Neural progenitor cell (in vitro differentiated cells): Measurements from ENCODE around the gene NME1. TPM values are rescaled to one million over a fixed set of nuclear protein-coding genes. Genes with fewer than 3 reads are reported as not detected.

ENCODE experiments used
- DNase-seq: peaks from one replicate; pipeline ENCODE4 v3.0.0-alpha.2; 2016; ENCODE audit warnings: low spot score
- H2AFZ ChIP-seq: fragments of 200-600 bp; sonication (generic); replicated peaks from 2 replicates; pipeline ENCODE4 v1.6.1; 2016; ENCODE audit warnings: antibody characterized with exemption
- H3F3A ChIP-seq: fragments of 200-600 bp; sonication (generic); 2 replicates; pipeline ENCODE4 v1.6.1; 2016; ENCODE audit warnings: antibody characterized with exemption, low read depth
- H3K27ac ChIP-seq: fragments of 200-600 bp; sonication (generic); 2 replicates; pipeline ENCODE4 v1.5.1; 2016; ENCODE audit warnings: mild to moderate bottlenecking
- H3K27me3 ChIP-seq: fragments of 200-600 bp; sonication (generic); 2 replicates; pipeline ENCODE4 v1.6.1; 2016; ENCODE audit warnings: mild to moderate bottlenecking, moderate library complexity
- H3K36me3 ChIP-seq: fragments of 200-600 bp; sonication (generic); 2 replicates; pipeline ENCODE4 v1.5.1; 2016
- H3K4me1 ChIP-seq: fragments of 200-600 bp; sonication (generic); 2 replicates; pipeline ENCODE4 v1.6.1; 2016; ENCODE audit warnings: mixed run types
- H3K4me2 ChIP-seq: fragments of 200-600 bp; sonication (generic); 2 replicates; pipeline ENCODE4 v1.6.1; 2016
- H3K4me3 ChIP-seq: fragments of 200-600 bp; sonication (generic); 2 replicates; pipeline ENCODE4 v1.5.1; 2016
- H3K79me2 ChIP-seq: fragments of 200-600 bp; sonication (generic); 2 replicates; pipeline ENCODE4 v1.6.1; 2016; ENCODE audit warnings: low read depth
- H3K9ac ChIP-seq: fragments of 200-600 bp; sonication (generic); 2 replicates; pipeline ENCODE4 v1.6.1; 2016
- H3K9me3 ChIP-seq: fragments of 200-600 bp; sonication (generic); 2 replicates; pipeline ENCODE4 v1.5.1; 2016; ENCODE audit warnings: low read depth
- H4K20me1 ChIP-seq: fragments of 200-600 bp; sonication (generic); 2 replicates; pipeline ENCODE4 v1.6.1; 2016; ENCODE audit warnings: low read depth
- H3K27ac Mint-ChIP-seq: 3 replicates; pipeline ENCODE4 v1.8.0; 2021; ENCODE audit warnings: mixed read lengths
- H3K27me3 Mint-ChIP-seq: 2 replicates; pipeline ENCODE4 v1.8.0; 2022; ENCODE audit warnings: low read depth, mild to moderate bottlenecking, inconsistent platforms, moderate library complexity, mixed read lengths; ENCODE audit not compliant: insufficient read depth
- H3K36me3 Mint-ChIP-seq: 3 replicates; pipeline ENCODE4 v1.8.0; 2021; ENCODE audit warnings: mixed read lengths
- H3K4me1 Mint-ChIP-seq: 3 replicates; pipeline ENCODE4 v1.8.0; 2021; ENCODE audit warnings: mixed read lengths
- H3K4me3 Mint-ChIP-seq: 3 replicates; pipeline ENCODE4 v1.8.0; 2021; ENCODE audit warnings: mild to moderate bottlenecking, moderate library complexity, mixed read lengths
- H3K9me3 Mint-ChIP-seq: 3 replicates; pipeline ENCODE4 v1.8.0; 2020; ENCODE audit warnings: mixed read lengths
- CTCF ChIP-seq: fragments of 200-600 bp; sonication (generic); IDR thresholded peaks from 2 replicates; pipeline ENCODE4 v1.5.1; 2017; ENCODE audit warnings: antibody characterized with exemption, mild to moderate bottlenecking
- EZH2 ChIP-seq: fragments of 200-600 bp; sonication (generic); IDR thresholded peaks from 2 replicates; pipeline ENCODE4 v1.6.1; 2017; ENCODE audit warnings: antibody characterized with exemption, mild to moderate bottlenecking, moderate library complexity
- EZH2phosphoT487 ChIP-seq: fragments of 200-600 bp; sonication (generic); IDR thresholded peaks from 2 replicates; pipeline ENCODE4 v1.6.1; 2017; ENCODE audit warnings: antibody characterized with exemption
- total RNA-seq: library from RNA; depleted of rRNA; stranded (reverse); fragments of >200 nt; gene quantifications from 2 replicates; pipeline ENCODE4 v1.2.3, GENCODE V29; 2015; ENCODE audit warnings: low replicate concordance

Gene NME1
- total RNA-seq, 1 donor from 2014 or later, result 89.5 TPM

DNA sequence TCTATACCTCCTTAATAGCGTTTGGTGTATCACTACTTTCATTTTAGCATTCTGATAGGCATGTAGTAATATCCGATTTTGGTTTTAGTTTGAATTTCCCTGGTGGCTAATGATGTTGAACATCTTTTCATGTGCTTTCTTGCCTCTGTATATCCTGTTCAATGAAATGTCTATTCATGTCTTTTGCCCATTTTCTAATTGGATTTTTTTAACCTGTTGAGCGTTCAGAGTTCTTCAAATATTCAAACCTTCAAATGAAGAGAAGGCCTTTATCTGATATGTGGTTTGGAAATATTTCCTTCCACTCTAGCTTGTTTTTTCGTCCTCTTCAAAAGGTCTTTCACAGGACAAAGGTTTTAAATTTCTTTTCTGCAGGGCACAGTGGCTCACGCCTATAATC, 2.4 kb upstream of the NME1 start:
- Histone ChIP-seq H3K27me3 (no peaks in the 10 kb centered on the region), H3F3A (peaks cover 12% of the 10 kb centered on the region), H3K36me3 (no peaks in the 10 kb centered on the region), H4K20me1 (no peaks in the 10 kb centered on the region), H3K9me3 (no peaks in the 10 kb centered on the region), H2AFZ (no peak overlapping the region), H3K4me2 (no peak overlapping the region), H3K4me1 (peaks cover 16% of the 10 kb centered on the region), H3K79me2 (peaks cover 24% of the 10 kb centered on the region), H3K4me3 (no peak overlapping the region), H3K9ac (no peak overlapping the region), H3K27ac (no peak overlapping the region)
- no peaks in the 10 kb centered on the region for H3K27me3 Mint-ChIP-seq
- H3K4me1 Mint-ChIP-seq, result peaks cover 4% of the 10 kb centered on the region
- no peak overlapping the region for H3K27ac Mint-ChIP-seq
- peaks cover under 1% of the 10 kb centered on the region for H3K36me3 Mint-ChIP-seq
- no peak for DNase-seq
- TF ChIP-seq CTCF (no peak), EZH2phosphoT487 (no peak), EZH2 (no peak)
- H3K9me3 Mint-ChIP-seq, result no peaks in the 10 kb centered on the region
- H3K4me3 Mint-ChIP-seq, result no peak overlapping the region

DNA sequence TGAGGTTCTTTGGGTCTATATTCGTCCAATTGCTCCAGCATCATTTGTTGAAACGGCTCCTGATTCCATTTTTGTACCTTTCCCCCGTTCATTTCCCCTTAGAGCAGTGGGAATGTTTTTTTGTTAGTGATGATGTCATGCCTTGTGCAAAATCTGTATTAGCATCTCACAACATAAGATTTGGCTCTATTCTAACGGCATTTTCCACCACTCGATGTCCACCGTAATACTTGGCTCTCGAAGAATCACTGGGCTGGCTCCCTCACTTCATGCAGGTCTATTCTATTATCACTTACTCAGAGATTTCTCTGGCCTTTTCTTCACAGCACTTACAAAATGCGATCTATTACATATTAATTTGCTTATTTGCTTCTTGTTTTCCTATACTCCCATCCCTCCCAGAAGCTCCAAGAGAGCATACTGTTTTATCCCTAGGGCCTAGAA, 571 bp upstream of the NME1 start:
- Histone ChIP-seq H3K4me2 (peak overlapping the region; percentile 82), H3K27me3 (no peaks in the 10 kb centered on the region), H3F3A (peaks cover 12% of the 10 kb centered on the region), H4K20me1 (no peaks in the 10 kb centered on the region), H3K4me1 (peaks cover 16% of the 10 kb centered on the region), H3K9me3 (no peaks in the 10 kb centered on the region), H3K79me2 (peaks cover 42% of the 10 kb centered on the region), H2AFZ (peak overlapping the region; percentile 94), H3K9ac (peak overlapping the region; percentile 42), H3K4me3 (peak overlapping the region; percentile 71), H3K36me3 (peaks cover 4% of the 10 kb centered on the region), H3K27ac (peak overlapping the region; percentile 62)
- no peak for DNase-seq
- TF ChIP-seq EZH2phosphoT487 (no peak), CTCF (no peak), EZH2 (no peak)
- Mint-ChIP-seq H3K27me3 (no peaks in the 10 kb centered on the region), H3K4me3 (no peak overlapping the region), H3K27ac (no peak overlapping the region), H3K4me1 (peaks cover 4% of the 10 kb centered on the region), H3K9me3 (no peaks in the 10 kb centered on the region), H3K36me3 (peaks cover 9% of the 10 kb centered on the region)

GRCh38 chr17:51154176-51154575, 817 bp downstream of the NME1 start:
- Mint-ChIP-seq H3K36me3 (peaks cover 12% of the 10 kb centered on the region), H3K27me3 (no peaks in the 10 kb centered on the region), H3K9me3 (no peaks in the 10 kb centered on the region), H3K4me3 (no peak overlapping the region), H3K4me1 (peaks cover 4% of the 10 kb centered on the region), H3K27ac (no peak overlapping the region)
- Histone ChIP-seq H3F3A (peaks cover 12% of the 10 kb centered on the region), H3K4me3 (peak overlapping the region; percentile 71), H3K27me3 (no peaks in the 10 kb centered on the region), H3K36me3 (peaks cover 4% of the 10 kb centered on the region), H3K79me2 (peaks cover 55% of the 10 kb centered on the region), H3K27ac (no peak overlapping the region), H3K4me2 (peak overlapping the region; percentile 86), H3K9me3 (no peaks in the 10 kb centered on the region), H2AFZ (peak overlapping the region; percentile 96), H3K4me1 (peaks cover 16% of the 10 kb centered on the region), H3K9ac (peak overlapping the region; percentile 75), H4K20me1 (no peaks in the 10 kb centered on the region)
- TF ChIP-seq CTCF (no peak), EZH2 (no peak), EZH2phosphoT487 (no peak)
- peak; percentile 15 for DNase-seq
